IPS-18c (cell line): ENCODE data around the gene ABCA6.

Experiments
- H3K4me3 ChIP-seq: 2 replicates; pipeline ENCODE4 v1.7.0; 2013; ENCODE audit warnings: low read depth, mild to moderate bottlenecking, low read length, moderate library complexity; ENCODE audit not compliant: insufficient read depth
- H3K9me3 ChIP-seq: one replicate; pipeline ENCODE4 v1.6.1; 2013; ENCODE audit warnings: mild to moderate bottlenecking, low read length, moderate library complexity; ENCODE audit not compliant: control insufficient read depth, insufficient read depth

ABCA6 gene

DNA sequence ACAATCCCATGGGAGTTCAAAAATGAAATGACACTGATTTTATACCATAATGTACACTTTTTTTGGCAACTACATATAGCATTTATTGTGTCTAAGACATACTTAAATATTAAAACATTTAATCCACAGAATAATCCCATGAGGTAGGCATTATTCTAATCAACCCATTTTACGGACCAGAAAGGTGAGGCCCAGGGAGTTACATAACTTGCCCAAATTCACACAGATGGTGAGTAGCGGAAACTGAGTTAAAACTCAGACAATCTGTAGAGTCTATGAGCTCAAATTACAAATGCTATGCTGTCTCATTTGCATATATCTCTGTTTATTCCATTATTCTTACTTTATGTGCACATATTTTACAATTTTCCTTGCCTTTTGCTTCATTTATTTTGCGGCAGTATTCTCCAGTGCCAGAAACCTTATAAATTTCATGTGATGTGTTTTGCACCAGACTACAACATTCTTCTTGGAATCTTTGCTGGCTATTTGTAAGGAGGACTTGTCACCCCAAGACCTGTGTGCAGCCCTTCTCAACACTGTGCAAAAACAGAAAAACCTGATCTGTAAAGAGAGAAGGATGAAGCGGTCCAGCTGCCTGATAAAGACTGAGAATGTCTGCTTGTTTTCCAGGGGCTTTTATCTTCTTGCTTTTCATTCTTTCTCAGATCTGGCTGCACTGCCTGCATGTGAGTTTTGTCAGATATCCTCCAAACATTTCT lies 78.7 kb downstream of the ABCA6 start:
- Histone ChIP-seq H3K9me3 (no peaks in the 10 kb centered on the region), H3K4me3 (no peak overlapping the region)

DNA sequence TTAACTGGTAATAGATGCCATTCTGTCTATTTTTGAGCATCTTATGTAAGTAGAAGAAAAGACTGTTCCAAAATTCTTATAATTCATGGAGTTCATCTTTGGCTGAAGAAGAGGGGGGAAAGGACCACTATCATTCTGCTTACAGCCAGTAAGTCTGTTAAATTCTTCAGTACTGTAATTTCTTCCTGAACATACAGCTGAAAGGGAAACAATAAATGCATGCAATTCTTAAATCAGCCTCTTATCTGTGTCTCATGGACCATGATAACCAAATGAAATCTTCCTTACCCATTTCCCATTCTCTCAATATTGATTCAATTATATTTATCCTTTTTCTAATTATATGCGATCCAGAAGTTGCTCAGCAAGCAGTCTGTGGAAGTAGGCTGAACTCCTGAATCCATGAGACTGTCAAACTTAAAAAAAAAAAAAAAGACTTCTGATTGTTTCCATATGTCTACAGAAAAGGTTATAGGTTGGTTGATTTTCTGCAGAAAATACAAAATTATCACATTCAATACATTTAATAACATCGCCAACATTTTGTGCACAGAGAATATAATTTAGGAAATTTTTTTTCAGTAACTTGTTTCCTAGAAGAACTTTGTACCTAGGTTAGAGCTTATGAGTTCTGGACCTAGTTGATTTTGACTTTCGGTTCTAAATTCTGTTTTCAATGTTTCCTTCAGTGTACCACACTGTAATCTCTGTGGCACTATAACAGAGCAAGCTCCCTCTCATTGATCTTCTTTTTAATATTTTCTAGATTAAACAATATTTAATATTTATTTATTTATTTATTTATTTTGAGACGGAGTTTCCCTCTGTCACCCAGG lies 79.8 kb downstream of the ABCA6 start:
- Histone ChIP-seq H3K9me3 (no peaks in the 10 kb centered on the region), H3K4me3 (no peak overlapping the region)

DNA sequence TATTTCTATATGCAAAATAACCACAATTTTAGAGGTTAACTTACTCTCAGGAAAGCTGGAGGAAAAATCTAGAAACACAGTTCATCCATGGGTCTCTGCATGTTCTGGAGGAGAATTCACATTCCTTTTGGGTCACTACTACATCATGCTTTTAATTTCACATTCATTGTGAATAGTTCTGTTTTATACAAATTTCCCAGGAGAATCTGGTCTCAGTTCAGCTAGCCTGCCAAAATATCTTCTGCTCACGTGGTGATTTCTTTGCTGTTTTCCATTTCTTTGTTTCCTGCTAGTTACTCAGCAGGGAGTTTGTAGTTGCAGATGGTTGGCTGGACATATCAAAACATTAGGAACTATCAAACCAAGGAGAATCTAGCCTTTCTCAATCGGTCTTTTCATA lies 80.9 kb downstream of the ABCA6 start, which contains the start of gene ABCA9:
Gene ABCA9 (minus strand): TSS at position 106 of the 400 bp plus-strand sequence. CDS start 9,801 bp downstream, outside the sequence.
- no peak within 1 kb of the TSS for H3K4me3 ChIP-seq
- no peaks in the 10 kb centered on the region for H3K9me3 ChIP-seq

DNA sequence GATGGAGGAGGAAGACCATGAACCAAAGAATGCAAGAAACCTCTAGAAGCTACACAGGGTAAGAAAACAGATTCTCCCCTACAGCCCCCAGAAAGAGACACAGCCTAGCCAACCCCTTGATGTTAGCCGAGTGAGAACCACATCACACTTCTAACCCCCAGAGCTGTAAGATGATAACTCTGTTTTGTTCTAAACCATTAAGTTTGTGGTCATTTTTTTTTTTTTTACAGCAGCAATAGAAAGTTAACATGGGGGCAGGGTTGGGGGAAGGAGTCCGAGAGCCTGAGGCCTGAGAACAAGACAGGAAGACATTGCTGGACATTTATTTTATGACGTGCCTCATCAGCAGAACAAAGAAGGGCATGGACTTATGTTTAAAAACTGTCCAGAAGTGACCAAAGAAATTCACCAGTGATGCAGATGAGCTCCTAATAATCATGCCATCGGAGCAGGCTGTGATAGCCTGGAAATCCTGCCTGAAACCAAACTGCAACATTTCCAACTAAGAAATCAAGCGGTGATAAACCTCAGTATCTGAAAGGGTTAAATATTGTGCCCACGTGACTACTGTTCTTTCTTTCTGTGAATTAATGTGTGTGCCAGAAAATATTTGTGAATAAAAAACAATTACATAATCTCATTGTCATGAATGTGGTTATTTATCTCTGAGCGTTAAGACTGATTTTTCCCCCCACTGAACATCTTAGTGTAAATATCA lies 82.1 kb downstream of the ABCA6 start:
- Histone ChIP-seq H3K4me3 (no peak overlapping the region), H3K9me3 (no peaks in the 10 kb centered on the region)

DNA sequence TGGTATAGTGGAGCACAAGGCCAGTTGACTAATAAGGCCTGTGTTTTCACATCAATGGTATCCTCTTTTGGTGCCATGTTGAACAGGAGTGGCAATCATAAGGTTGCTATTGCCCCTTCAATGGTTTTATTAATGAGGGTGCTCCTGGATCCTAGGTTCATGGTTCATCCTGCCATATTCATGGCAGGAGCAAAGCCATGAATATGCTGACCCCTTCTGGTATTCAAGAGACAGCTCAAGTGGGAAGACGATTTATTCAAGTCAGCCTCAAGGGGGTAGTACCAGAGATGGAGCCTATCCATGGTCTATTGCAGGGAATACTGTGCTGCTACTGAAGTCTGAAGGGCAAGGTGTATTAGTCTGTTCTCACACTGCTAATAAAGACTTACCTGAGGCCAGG lies 83.5 kb downstream of the ABCA6 start:
- Histone ChIP-seq H3K9me3 (no peaks in the 10 kb centered on the region), H3K4me3 (no peak overlapping the region)

DNA sequence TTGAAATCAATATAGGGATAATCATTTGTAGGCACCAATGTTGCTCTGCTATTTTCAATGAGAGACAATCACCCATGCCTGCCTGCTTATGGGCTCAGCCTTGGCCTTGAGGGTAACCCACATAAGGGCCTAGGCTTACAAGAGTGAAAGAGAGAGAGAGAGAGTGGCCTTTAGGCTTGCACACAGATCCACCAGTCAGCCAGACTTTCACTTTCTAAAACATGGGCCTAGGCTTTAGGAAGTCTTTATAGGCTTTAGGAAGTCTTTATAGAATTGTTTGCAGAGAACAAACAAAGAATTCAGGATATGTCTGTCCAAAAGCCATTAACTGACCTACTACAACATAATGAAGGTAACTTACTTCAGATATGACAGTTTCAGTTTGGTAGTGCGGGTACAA lies 84.4 kb downstream of the ABCA6 start:
- H3K9me3 ChIP-seq: no peaks in the 10 kb centered on the region
- H3K4me3 ChIP-seq: no peak overlapping the region

DNA sequence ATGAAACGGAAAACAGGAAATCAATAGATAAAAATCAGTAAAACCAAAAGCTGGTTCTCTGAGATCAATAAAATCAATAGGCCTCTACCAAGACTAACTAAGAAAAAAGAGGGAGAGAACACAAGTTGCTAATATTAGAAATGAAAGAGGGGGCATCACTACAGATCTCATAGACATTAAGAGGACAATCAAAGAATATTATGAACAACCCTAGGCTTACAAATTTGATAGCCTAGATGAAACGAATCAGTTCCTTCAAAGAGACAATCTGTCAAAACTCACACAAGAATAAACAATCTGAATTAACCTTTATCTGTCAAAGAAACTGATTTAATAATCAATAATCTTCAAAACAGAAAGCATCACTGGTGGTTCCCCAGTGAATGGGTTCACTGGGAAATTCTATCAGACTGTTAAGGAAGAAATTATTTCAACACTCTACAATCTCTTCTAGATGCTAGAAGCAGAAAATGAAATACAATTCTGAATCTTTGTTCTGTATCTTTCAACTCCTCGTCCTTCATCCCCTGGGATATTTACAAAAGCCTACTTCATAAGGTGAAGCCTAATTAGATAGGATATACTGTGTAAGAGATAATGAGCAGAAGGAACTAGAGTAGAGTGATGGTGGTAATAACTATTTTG lies 85.4 kb downstream of the ABCA6 start:
- no peak overlapping the region for H3K4me3 ChIP-seq
- H3K9me3 ChIP-seq: no peaks in the 10 kb centered on the region

DNA sequence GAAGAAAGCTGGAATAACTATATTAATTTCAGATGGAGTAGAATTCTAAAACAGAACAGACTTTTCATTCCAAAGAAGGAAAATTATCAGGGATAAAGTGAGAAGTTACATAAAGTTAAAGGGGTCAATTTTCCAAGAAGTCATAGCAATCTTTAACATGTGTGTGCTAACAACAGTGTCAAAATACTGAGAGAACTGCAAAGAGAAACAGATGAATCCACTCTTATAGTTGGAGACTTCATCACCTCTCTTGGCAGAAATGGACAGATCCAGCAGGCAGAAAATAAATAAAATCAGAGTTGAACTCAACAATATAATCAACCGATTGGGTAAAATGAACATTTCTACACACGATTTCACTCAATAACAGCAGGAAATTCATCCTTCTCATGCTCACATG lies 86.4 kb downstream of the ABCA6 start:
- Histone ChIP-seq H3K4me3 (no peak overlapping the region), H3K9me3 (no peaks in the 10 kb centered on the region)

DNA sequence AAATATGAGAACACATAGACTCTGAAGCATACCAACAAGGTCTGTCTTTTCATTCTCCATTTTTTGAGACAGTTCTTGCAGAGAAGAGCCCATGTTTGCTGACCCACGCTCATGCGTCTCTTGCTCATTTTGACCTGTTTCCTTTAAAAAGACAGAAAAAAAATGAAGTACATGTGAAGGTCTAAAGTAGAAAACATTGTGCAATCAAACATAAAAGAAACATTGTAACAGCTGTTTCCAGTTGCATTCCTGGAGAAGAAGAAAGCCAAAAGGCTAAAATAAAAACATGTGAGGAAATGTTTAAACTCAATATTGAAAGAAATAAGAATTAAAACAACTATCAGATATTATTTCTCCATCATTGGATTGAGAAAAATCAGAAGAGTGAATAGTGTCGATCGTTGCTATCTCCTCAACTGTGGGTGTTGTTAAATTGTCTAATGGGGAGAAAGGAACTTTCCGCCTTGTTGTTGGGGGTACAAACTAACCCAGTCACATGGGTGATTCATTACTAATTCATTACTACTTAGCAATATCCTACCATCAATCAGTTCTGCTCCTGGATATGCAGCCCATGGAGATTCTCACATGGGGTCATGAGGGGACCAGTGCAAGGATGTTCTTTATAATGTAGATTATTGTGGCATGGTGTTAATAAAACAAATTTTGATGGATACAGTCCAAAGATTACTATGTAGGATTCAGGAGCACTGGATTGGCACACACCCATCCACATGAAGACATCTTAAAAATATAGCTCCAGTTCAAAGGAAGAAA lies 90.5 kb downstream of the ABCA6 start:
- H3K4me3 ChIP-seq: no peak overlapping the region
- H3K9me3 ChIP-seq: no peaks in the 10 kb centered on the region

DNA sequence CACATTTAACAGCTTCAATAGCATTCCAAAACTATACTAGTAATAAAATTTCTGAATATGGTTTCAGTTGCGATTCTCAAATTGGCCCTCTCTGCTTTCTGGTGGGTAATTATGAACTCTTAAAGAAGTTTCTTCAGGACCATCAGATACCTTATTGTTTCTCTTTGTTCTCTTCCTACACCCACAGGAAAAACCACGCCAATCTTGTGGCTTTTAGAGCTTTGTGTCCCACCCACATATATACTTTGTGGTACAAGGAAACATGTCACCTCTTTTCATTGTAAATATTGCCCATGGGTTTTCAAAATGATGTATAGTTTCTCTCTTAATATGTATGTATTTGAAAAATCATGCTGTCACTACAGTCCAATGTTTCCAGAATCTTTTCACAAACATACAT lies 93.1 kb downstream of the ABCA6 start:
- no peaks in the 10 kb centered on the region for H3K9me3 ChIP-seq
- H3K4me3 ChIP-seq: no peak overlapping the region

DNA sequence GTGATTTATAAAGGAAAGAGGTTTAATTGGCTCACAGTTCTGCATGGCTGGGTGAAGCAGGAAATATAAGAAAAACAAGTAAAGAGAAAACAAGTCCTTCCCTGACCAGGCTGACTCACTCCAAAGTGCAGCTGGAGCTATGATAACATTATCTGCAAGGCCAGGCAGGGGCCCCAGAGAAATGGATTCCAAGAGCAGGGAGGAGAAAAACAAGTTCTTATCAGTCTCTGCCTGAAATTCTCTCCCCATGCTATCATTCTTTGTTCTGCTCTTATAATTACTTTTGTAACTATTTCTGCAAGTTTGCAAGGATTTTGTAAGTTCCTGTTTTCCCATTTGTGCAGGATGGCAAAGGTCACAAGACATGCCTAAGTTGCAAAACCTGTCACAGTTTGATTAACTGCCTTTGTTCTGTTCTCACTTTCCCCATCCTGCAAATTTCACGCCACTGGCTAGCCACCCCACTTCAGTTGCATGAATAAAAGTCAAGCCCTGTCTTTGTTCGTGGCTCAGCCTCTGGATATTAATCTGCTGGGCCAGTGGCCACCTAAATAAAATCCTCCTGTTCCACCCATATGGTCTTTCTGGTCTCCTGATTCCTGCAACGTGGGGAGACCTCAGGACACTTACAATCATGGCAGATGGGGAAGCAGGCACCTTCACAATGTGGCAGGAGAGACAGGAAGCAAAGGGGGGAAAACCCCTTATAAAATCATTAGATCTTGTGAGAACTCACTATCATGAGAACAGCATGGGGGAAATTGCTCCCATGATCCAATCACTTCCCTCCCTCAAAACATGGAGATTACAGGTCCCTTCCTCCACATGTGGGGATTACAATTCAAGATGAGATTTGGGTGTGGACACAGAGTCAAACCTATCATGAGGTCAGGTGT lies 94.1 kb downstream of the ABCA6 start:
- Histone ChIP-seq H3K4me3 (no peak overlapping the region), H3K9me3 (no peaks in the 10 kb centered on the region)

DNA sequence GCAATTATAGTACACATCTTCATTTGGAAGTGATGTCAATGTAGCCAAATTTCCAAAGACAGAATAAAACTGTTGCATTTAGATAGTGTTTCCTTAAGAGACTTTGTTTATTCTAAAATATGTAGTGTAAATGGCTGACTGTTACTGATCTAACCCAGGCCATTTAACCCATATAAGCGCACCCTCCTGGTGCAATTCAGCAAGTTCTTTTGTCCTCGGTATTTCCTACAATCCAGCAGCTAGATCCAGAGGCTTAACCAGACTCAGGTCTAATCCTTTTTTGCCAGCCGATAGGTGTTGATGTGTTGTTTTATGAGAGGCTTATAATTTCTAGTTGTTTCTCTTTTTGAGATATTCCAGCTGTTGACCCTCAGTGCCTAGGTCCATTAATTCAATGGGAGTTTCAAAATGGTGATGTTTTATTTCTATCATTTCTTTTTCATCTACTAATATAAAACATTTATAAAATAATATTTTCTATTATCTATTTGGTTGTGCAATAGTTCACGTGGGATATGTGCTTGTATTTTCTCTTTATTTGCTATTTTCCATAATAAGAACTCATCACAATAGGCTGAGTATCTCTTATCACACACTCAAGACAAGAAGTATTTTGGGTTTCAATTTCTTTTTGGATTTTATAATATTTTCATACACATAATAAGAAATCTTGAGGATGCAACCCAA lies 95.4 kb downstream of the ABCA6 start:
- Histone ChIP-seq H3K4me3 (no peak overlapping the region), H3K9me3 (no peaks in the 10 kb centered on the region)

DNA sequence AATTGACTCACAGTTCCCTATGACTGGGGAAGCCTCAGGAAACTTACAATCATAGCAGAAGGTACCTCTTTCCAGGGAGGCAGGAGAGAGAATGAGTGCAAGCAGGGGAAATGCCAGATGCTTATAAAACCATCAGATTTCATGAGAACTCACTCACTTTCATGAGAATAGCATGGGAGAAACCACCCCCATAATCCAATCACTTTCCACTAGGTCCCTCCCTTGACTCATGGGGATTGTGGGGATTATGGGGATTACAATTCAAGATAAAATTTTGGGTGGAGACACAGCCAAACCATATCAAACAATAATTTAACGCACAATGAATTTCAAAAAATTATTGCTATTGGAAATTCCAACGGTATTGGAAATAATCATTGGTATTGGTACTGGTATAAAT lies 96.0 kb downstream of the ABCA6 start:
- no peaks in the 10 kb centered on the region for H3K9me3 ChIP-seq
- no peak overlapping the region for H3K4me3 ChIP-seq

DNA sequence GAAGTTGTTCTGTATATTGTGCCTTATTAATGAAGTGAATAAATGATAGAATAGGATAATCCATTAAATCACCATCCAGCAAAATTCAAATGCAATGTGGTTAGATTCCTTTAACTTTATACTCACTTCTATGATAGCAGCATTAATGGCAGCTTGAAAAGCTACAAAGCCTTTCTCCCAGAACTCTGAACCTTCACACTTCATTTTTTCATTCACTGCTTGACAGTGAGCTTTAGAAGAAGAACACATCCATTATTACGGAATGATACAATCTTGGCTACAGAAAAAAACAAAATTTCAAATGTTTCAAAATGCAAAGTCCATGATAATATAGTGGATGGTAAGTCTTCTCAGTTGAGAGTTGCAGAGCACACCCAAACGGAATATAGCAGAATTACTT lies 97.3 kb downstream of the ABCA6 start:
- Histone ChIP-seq H3K4me3 (no peak overlapping the region), H3K9me3 (no peaks in the 10 kb centered on the region)

DNA sequence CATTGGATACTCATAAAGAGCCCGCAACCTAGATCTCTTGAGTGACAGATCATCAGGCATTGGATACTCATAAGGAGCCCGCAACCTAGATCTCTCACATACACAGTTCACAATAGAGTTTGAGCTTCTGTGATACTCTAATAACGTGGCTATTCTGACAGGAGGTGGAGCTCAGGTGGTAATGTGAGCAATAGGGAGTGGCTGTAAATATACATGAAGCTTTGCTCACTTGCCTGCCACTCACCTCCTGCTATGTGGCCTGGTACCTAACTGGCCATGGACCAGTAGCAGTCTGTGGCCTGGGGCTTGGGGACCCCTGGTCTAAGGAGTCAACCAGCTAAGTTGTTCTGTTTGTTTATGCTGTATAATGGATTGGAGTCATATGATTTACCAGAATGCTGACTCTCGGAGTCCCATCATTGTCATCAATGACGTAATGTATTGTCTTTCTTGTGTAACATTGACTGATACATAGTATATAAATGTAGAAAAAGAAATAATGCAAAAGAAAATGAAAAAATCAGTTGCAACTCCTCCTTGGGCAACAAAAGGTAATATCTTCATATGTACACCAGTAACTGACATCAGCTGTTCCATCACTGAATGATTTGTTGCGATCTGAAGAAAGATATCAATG lies 98.5 kb downstream of the ABCA6 start:
- H3K4me3 ChIP-seq: no peak overlapping the region
- H3K9me3 ChIP-seq: no peaks in the 10 kb centered on the region
